GM19035 (cell line): ENCODE measurements around the gene NPAS2.
A peak's percentile ranks its signal among the peaks of the same experiment; 100 is the strongest.

Experiments used
- ATAC-seq: cut with Tn5 transposase; IDR thresholded peaks from one replicate; pipeline ENCODE4 v1.9.1; 2021; ENCODE audit not compliant: unreplicated experiment

NPAS2 gene

GRCh38 chr2:100905132-100905805 is 85.3 kb downstream of the NPAS2 start:
- ATAC-seq = no peak

DNA sequence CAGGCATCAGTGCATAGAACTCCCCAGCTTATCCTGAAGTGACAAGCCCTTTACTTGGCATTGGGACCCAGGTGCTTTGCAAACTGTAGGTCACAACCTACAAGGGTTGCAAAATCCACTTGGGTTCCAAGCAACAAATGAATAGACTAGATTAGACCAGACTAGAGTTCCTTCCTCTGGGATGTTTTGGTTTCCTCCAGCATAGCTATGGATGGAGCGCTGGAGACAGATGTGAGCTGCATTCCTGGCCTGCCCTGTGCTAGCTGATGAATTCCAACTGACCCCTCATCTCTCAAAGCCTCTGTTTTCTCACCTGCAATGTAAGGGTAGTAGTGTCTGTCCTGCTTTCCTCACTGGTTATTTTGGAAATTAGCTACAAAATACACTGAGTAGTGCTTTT is 86.2 kb downstream of the NPAS2 start:
- ATAC-seq = no peak

- no peak for ATAC-seq
Observed at GRCh38 chr2:100906679-100907078, 86.7 kb downstream of the NPAS2 start.

DNA sequence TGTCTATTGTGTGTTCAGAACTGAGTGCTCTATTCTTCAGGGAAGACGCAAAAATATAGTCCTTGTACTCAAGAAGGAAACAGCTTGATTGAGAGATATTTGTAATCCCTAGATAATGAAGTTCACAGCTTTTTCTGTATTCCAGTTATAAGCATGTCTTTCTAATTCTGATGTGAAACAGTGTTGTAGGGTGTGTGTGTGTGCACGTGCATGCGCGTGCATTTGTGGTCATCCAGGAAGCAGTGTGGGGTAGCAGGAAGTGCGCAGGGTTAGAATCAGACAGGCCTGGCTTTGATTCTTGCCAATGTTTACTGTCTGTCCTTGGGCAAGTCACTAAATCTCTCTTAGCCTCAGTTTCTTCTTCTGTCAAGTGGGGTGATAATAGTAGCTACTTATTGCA is 87.9 kb downstream of the NPAS2 start:
- ATAC-seq = no peak

GRCh38 chr2:100909534-100910081 is 89.7 kb downstream of the NPAS2 start:
- no peak for ATAC-seq

GRCh38 chr2:100910111-100910510 is 90.2 kb downstream of the NPAS2 start:
- no peak for ATAC-seq

DNA sequence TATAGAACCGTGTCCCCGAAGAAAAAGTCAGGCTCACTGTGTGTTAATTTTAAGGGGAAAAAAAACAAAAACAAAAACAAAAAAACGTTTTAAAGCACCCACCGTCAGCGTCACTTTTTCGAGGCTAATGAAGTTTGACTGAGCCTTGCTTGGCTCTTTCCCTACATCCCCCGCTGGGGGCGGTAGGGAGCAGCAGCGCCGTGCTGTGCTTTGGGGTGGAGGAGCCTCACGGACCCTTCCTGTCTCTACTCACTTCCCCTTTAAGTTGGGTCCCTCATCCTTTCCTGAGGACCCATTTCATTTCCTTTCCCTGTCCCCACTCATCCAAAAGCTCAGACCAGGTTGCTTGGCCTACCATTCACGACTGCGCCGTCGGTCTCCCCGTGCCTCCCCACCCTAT is 99.4 kb downstream of the NPAS2 start:
- ATAC-seq = no peak

GRCh38 chr2:100921685-100922161 is 101.8 kb downstream of the NPAS2 start:
- no peak for ATAC-seq

GRCh38 chr2:100923461-100924060 is 103.6 kb downstream of the NPAS2 start:
- no peak for ATAC-seq

DNA sequence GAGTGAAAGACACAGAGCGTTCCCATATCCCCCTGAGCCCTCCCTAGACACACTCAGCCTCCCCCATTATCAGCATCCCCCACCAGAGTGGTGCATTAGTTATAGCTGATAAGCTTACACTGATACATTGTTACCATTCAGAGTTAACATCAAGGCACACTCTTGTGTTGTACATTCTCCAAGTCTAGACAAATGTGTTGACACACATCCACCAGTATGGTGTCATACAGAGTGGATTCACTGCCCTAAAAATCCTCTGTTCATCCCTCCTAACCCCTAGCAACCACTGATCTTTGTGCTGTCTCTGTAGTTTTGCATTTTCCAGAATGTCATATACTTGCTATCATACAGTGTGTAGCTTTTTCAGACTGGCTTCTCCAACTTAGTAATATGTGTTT is 104.2 kb downstream of the NPAS2 start:
- ATAC-seq = no peak

DNA sequence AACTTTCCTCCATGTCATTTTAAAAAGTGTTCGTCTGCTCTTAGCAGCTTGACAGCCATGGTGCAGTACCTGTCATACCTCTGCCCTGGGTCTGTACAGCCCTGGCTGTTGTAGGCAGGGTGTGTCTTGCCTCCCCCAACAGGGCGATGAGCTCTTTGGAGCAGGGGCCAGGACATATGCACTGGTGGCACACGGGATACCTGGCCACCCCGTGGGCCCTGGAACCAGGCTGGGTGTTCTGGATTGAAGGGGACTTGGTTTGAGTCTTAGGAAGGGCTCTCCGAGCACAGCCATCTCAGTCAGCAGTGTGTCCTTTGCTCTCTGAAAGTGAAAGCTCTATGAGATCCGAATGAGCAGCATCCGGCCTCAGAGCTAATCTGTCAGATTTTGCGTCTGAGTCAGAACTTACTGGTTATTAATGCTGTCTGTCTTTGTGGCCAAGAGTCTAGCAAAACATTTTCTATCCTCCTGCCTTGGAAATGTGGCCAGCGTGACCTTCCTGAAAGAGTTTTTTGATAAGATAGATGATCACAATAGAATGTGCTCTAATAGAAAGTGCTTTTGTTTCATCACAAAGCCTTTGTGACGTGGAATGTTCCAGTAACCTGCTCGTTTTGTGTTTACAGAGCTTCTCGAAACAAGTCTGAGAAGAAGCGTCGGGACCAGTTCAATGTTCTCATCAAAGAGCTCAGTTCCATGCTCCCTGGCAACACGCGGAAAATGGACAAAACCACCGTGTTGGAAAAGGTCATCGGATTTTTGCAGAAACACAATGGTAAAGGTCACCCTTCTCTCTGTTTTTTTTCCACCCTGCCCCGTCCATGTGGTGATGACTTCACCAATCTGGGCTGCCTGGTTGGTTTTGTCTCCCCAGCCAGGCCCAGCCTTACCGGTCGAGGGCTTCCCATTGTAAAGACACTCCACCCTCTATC is 104.8 kb downstream of the NPAS2 start:
- ATAC-seq = peak; percentile 95

DNA sequence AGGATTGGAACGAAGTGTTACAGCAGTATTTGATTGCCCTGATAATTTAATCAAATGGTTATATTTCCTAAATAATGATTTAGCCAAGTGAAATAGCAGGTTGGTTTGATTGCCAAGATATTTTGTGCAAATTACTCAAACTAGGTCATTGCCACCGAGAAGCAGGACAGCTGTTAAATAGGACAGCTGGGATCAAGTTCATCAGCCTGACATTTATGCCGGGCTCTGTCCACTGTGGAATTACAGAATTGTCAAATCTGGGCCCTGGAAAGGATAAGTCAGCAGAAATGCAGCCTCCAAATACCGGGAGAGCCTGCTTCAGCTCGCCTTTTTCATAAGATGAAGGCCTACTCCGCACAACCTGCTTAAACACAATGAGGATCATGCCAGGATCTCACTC is 108.3 kb downstream of the NPAS2 start:
- ATAC-seq = no peak

- ATAC-seq = no peak
Observed at GRCh38 chr2:100929147-100929546, 109.2 kb downstream of the NPAS2 start.

GRCh38 chr2:100934504-100935371 is 114.8 kb downstream of the NPAS2 start:
- no peak for ATAC-seq

DNA sequence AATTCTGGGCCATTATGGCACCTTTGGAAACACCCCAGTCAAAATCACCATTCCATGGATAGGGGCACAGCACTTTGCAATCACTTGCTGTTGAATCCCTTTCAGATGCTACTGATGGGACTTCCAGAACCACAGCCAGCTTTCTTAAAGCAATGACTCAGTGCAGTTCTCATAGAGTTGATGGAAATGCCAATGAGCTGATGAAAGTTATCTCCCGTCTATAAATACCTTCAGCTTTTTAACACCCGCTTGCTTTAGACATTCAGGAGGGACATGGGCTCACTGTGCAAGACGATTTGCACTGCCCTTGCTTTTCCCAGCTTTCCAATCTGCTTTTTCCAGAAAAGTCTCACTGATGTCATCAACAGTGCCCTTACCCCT is 115.4 kb downstream of the NPAS2 start:
- ATAC-seq = no peak

DNA sequence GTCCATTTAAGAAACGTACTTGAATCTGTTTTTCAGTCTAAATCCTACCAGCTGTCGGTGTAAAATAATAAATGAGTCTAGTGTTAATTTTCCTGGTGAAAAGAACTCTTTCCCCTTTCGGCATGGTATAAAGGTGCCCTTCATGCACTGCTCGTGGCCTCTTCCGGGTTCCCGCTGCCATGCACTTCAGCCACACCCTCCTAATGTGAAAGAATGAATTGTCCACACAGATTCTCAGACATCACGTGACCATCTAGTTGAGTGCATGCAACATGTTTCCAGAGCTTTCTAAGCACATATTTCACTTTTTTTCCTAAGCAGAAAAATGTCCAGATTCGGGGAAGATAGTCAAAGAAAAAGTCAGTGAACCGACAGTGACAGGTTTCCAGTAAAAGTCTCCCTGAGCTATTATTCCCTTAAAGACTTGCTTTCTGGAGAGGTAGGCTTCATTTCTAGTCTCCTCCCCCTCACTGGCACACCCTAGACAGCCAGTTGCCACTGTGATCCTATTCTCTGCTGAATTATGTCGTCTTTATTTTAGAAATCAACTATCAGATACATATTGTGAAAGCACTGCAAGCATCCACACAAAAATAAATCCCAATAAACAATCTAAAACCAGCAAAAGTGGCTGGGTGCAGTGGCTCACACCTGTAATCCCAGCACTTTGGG is 116.3 kb downstream of the NPAS2 start:
- ATAC-seq = no peak

DNA sequence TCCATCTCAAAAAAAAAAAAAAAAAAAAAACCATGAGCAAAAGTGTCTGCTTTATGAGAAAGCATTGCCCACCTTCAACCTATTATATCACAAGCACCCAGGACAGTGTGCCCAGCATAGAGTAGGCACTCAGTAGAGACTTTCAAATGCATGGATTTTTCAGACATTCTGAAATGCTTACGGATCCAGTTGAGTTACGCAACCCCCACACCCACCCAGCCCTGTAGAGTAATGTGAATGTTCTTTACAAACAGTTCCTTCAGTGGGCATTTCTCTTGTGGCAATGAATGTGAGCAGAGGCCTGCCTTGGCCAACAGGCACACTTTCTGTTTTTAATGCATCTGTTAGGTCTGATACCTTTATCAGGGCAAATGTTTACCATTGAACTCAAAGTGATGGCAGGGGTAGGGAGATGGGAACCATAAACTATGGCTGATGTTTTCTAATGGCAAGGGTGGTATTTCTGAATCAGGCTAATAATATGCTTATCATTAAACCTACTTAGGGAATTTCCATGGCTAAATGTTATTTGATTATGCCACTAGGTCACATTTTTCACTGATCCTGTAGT is 117.1 kb downstream of the NPAS2 start:
- no peak for ATAC-seq

DNA sequence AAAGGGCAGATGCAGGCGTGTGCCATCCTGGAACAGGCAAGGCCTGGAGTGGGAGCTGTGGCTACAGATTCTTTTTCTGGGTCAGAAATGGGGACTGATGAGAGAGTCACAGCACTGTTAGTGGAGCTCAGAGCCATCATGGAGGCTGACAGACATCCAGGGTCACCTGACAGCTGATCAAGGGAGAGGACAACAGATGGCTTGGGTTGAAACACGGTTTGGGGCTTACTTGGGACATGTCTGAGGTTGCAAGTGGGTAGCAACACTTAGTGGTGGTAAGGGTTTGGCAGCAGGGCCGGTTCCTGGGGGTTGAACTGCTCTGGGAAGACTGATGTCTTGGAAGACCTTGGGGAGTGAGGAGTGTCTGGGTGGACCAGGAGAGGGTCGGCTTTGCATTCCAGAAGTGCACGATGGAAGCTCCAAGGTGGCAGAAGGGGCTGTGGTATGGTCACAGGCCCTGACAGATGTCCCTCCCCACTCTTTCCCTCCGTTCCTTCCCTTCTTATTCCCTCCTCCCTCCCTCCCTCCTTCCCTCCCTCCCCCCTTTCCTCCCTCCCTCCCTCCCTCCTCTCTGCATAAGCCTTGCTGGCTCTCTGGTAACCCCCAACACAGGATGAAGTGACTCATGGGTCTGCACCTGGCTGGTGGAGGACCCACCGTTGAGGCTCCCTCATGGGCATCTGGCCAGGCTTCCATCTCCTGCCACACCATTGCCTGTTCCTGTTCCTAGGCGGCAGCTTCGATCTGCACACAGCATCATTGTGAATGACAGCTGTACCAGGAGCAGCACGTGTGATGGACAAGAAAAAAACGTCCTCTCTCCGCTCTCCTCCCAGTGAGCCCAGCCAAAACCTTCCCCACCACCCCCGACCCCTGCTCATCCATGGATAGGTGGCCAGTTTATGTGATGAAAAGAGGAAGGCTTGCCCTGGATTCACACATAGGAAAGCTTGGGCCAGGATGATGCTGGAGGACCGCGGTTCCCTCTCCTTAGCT is 118.4 kb downstream of the NPAS2 start:
- ATAC-seq = no peak
